Activated CD8-positive, alpha-beta memory T cell treated with anti-CD3 and anti-CD28 coated beads, Interleukin-2, amount 50 U/mL, for 4 hours (primary cell): ENCODE data around the gene SPTBN1.

ENCODE experiments used
- DNase-seq: peaks from one replicate; pipeline ENCODE4 v3.0.0-alpha.2; 2020

The SPTBN1 gene

GRCh38 chr2:54595999-54596902, 140.1 kb downstream of the SPTBN1 start:
- no peak for DNase-seq

GRCh38 chr2:54597153-54597848, 141.2 kb downstream of the SPTBN1 start:
- DNase-seq = no peak

DNA sequence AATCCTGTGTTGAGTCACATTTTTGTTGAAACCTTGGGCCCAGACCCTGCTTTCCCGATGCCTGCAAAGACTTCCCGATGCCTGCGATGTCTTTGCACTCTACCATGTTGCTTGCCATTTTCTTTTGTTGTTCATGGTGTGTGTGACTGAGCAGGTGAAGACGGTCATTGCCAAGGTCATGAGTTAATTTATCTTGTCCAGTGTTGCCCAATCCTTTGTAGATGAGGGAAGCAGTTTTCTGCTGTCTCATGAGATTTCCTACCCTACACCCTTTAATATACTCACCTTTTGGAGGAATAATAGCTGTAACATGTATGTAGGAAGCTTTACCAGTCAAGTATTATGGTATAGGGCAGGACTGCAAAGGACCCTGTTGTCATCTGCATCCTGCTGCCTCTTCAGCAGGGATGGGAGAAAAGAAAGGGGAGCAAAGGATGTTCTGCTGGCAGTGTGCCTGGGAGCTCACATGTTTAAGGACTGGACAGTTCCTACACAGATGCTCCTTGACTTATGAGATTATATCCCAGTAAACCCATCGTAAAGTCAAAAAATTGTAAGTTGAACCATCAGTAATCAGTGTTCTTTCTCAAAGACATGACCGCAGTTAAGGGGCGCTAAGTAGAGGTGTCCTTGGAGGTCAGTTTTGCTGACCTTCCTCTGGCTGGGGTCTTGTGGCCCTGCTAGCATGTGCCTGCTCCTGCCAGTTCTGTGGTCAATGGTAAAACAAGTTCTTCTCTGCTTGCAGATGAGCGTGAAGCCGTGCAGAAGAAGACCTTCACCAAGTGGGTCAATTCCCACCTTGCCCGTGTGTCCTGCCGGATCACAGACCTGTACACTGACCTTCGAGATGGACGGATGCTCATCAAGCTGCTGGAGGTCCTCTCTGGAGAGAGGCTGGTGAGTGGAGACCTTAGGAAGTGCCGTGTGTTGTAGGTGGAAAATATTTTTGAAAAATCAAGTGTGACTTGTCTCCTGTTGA, 142.5 kb downstream of the SPTBN1 start:
- no peak for DNase-seq

- no peak for DNase-seq
These were observed 143.2 kb downstream of the SPTBN1 start for GRCh38 chr2:54599326-54599710.

GRCh38 chr2:54599914-54600313, 143.8 kb downstream of the SPTBN1 start:
- DNase-seq = no peak

DNA sequence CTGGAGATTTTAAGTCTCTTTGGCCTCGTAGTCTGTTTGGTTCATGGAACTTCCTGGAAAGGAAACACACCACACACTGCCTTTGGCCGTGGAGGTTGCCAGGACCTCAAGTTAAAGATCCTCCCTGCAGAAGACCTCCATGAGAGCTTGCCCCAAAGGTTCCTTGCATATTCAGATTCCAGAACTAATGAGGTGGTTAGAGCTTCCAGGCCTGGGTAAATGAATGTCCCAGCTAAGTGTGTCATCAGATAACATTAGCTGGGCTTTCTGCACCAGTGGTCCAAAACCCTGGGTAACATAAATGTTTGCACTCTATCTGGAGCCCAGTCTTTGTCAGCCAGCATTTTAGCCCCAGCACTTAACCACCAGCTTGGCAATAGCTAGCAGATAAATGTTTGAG, 145.2 kb downstream of the SPTBN1 start:
- DNase-seq = no peak

DNA sequence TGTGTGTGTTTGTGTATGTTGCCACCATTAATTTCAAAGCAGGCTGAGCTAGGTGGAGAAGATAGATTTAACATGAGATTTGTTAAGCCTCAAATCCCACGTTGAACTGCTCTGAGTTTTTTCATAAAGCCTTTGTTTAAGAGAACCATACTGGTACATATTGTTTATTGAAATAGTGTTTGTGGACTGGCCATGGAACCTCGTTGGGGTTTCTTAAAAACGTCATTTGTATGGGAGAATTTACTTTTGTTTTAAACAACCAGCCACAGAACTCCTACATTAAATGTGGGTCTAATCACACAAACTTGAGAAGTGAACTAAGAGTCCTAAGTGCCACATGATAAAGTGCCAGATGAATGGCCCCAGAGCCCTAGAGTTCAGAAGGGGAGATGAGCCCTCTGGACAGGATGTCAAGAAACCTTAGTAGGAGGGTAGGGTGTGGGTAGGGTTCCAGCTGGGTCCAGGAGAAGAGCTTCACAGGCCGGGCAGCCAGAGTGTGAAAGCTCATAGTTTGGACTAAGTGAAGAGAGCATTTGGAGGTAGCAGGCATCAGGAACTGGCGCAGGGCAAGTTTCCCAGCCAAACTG, 146.7 kb downstream of the SPTBN1 start:
- DNase-seq = no peak

GRCh38 chr2:54603357-54603756, 147.2 kb downstream of the SPTBN1 start:
- DNase-seq = no peak

GRCh38 chr2:54603796-54604195, 147.7 kb downstream of the SPTBN1 start:
- no peak for DNase-seq

- no peak for DNase-seq
These were observed 148.7 kb downstream of the SPTBN1 start for GRCh38 chr2:54604871-54605270.

DNA sequence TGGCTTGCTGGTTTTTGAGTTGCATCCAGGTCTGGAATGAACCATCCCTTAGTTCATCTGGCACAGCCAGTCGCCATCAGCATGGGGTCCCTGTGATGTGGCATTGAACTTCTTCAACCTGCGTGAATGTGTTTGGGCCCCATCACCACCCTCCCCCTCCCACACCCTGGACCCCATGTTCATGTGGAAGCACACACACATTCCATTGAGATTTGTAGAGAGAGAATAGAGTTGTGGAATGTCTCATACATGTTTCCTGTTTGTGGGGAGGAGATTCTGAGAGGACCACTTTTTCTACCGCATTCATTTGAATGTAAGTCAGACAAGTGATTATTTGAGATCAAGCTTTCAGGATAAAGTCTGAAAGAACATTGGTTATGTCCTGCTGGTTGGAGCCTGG, 149.7 kb downstream of the SPTBN1 start:
- no peak for DNase-seq

DNA sequence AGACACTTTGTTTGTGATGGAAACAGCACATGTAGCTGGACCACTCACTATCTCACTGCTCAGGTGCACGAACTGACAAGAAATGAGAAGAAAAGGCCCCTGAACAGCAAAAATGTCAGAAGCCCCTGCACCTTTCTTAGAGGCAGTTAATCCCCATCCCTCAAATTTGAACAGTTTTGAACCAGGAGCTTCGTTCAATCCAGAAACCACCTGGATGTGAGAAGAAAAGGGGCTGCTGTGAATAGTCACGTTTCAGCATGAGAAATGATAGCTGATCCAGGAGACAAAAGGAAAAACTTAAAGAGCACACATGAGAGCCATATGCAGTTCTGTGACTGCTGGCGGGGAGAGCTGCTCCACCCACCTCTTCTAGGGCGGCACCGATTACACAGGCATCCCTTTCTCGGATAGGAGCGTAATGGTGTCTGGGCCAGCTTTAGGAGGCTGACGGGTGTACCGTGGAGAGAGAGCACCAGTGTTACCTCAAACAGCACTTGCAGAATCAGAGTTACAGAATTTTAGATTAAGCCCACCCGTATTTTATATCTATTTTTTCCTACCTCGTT, 150.3 kb downstream of the SPTBN1 start:
- no peak for DNase-seq

DNA sequence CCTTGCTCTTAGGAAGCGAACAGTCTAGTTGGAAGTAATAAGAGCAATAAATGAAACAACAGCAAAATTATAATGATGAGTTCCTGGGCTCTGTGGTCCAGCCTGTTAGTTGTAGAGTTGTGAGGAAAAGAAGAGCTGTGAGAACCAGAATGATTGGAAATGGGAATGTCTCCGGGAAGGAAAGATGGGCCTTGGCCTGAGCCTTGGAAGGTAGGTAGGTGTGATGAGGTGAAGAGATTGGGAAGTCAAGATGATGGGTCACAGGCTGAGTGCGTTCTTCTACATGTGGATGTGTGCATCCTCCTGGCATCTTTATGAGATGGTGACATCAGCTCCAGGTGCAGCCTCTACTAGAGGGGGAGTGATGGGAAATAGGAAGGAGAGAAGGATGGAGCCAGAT, 152.1 kb downstream of the SPTBN1 start:
- DNase-seq = no peak

GRCh38 chr2:54609241-54609640, 153.1 kb downstream of the SPTBN1 start:
- no peak for DNase-seq

- no peak for DNase-seq
These were observed 153.5 kb downstream of the SPTBN1 start for GRCh38 chr2:54609647-54610046.

- no peak for DNase-seq
These were observed 154.6 kb downstream of the SPTBN1 start for GRCh38 chr2:54610700-54611099.

GRCh38 chr2:54611830-54612545, 155.9 kb downstream of the SPTBN1 start:
- no peak for DNase-seq

GRCh38 chr2:54613386-54613785, 157.3 kb downstream of the SPTBN1 start:
- DNase-seq = no peak

GRCh38 chr2:54613794-54614257, 157.7 kb downstream of the SPTBN1 start:
- no peak for DNase-seq

- no peak for DNase-seq
These were observed 158.7 kb downstream of the SPTBN1 start for GRCh38 chr2:54614819-54615218.

GRCh38 chr2:54615832-54616534, 159.9 kb downstream of the SPTBN1 start:
- DNase-seq = no peak
